ENCODE measurements around the gene CTAGE4.
"Not testable (repeated sequence)": the region's sequence is repeated elsewhere in the genome, so short reads cannot be mapped to it uniquely, and the experiment has no call there.

DNA sequence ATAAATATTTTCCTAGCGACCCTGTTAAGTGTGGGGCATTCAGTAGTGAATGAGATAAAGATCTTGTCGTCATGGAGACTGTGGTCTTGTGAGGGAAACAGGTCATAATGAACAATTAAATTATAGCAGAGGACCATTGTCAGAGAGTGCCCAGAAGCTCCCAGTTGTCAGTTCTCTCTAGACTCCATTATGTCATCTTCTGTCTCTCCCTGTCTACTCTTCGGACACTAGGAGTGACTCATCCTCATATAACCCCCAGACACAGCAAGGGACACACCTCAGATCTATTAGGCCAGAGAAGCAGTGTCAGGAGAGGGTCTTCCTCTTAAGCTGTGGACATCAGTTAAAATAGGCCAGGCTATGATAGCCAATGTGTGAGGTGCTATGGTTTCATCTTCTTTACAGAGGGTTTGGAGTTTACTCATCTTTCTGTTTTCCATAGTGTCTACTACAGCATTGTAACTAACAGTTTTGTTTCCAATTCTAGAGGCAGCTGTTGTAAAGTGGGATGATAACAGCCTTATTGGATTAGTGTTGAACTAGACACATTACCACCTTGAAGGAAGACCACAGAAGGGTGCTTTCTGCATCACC lies 5.4 kb downstream of the CTAGE4 start:
- not testable (repeated sequence) for TF ChIP-seq CTCF (conservative IDR thresholded peaks at IDR 0.05; ENCODE audit: low read depth in 2 of 2); STAT1 (IDR thresholded peaks at IDR 0.05; ENCODE audit: unreplicated experiment); POLR2AphosphoS5 (IDR thresholded peaks at IDR 0.05; ENCODE audit: low read depth); EZH2phosphoT487 (IDR thresholded peaks at IDR 0.05; ENCODE audit: unreplicated experiment); CREB1 (CRISPR knock-in tag; IDR thresholded peaks at IDR 0.05; ENCODE audit: low read depth); ETS1 (IDR thresholded peaks at IDR 0.05); EZH2 (IDR thresholded peaks at IDR 0.05; ENCODE audit: low read depth, unreplicated experiment); NANOG (IDR thresholded peaks at IDR 0.05; ENCODE audit: borderline replicate concordance); ZNF331 (CRISPR knock-in tag; IDR thresholded peaks at IDR 0.05; ENCODE audit: low read depth)
- TF ChIP-seq, protein P1, sequence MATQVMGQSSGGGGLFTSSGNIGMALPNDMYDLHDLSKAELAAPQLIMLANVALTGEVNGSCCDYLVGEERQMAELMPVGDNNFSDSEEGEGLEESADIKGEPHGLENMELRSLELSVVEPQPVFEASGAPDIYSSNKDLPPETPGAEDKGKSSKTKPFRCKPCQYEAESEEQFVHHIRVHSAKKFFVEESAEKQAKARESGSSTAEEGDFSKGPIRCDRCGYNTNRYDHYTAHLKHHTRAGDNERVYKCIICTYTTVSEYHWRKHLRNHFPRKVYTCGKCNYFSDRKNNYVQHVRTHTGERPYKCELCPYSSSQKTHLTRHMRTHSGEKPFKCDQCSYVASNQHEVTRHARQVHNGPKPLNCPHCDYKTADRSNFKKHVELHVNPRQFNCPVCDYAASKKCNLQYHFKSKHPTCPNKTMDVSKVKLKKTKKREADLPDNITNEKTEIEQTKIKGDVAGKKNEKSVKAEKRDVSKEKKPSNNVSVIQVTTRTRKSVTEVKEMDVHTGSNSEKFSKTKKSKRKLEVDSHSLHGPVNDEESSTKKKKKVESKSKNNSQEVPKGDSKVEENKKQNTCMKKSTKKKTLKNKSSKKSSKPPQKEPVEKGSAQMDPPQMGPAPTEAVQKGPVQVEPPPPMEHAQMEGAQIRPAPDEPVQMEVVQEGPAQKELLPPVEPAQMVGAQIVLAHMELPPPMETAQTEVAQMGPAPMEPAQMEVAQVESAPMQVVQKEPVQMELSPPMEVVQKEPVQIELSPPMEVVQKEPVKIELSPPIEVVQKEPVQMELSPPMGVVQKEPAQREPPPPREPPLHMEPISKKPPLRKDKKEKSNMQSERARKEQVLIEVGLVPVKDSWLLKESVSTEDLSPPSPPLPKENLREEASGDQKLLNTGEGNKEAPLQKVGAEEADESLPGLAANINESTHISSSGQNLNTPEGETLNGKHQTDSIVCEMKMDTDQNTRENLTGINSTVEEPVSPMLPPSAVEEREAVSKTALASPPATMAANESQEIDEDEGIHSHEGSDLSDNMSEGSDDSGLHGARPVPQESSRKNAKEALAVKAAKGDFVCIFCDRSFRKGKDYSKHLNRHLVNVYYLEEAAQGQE (IDR thresholded peaks at IDR 0.05; ENCODE audit: unreplicated experiment): not testable (repeated sequence)
